ENCODE data around the gene USF2. TPM values are rescaled to one million over a fixed set of nuclear protein-coding genes. Genes with fewer than 3 reads are reported as not detected.

The USF2 gene
- total RNA-seq, 1 experiment from 2014 or later = 121 TPM

DNA sequence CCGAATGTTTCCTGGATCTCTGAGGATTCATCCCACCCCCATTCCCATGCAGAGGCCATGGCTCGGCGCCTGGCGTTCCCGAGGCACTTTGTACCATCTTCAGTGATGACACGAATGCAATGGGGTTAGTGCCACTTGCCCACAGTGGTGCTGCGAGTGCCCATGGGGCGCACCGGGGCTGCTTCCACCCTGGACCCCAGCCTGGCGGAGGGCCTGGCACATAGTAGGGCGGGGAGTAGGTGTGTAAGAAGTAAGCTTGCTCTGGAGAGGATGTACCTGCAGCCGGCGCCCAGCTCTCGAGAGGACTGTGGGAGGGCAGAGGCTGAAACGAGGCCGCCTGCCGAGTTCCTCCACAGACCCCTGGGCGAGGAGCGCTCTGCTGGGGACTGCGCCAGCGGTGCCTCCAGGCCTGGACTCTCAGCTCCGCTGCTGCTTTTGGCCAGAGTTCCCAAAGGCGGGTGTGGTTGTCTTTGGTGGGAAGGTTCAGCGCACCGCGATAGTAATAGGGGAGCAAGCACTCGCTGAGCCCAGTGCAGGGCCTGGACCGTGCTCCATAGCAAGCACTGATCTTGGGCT, 8.0 kb downstream of the USF2 start:
- Histone ChIP-seq H3K27me3 (ENCODE audit: control insufficient read depth, insufficient read depth, low read length) (no peaks in the 10 kb centered on the region), H3K9me3 (ENCODE audit: control insufficient read depth, insufficient read depth, low read depth, low read length) (no peaks in the 10 kb centered on the region), H3K4me1 (ENCODE audit: control insufficient read depth, insufficient read depth, low read length) (no peaks in the 10 kb centered on the region), H3K4me3 (ENCODE audit: low read depth in 2 of 2, low read length in 2 of 2) (no peak overlapping the region), H3K36me3 (ENCODE audit: control insufficient read depth, insufficient read depth, low read length) (peaks cover 4% of the 10 kb centered on the region), H3K27ac (ENCODE audit: low read length) (no peak overlapping the region)
- TF ChIP-seq, protein P1, sequence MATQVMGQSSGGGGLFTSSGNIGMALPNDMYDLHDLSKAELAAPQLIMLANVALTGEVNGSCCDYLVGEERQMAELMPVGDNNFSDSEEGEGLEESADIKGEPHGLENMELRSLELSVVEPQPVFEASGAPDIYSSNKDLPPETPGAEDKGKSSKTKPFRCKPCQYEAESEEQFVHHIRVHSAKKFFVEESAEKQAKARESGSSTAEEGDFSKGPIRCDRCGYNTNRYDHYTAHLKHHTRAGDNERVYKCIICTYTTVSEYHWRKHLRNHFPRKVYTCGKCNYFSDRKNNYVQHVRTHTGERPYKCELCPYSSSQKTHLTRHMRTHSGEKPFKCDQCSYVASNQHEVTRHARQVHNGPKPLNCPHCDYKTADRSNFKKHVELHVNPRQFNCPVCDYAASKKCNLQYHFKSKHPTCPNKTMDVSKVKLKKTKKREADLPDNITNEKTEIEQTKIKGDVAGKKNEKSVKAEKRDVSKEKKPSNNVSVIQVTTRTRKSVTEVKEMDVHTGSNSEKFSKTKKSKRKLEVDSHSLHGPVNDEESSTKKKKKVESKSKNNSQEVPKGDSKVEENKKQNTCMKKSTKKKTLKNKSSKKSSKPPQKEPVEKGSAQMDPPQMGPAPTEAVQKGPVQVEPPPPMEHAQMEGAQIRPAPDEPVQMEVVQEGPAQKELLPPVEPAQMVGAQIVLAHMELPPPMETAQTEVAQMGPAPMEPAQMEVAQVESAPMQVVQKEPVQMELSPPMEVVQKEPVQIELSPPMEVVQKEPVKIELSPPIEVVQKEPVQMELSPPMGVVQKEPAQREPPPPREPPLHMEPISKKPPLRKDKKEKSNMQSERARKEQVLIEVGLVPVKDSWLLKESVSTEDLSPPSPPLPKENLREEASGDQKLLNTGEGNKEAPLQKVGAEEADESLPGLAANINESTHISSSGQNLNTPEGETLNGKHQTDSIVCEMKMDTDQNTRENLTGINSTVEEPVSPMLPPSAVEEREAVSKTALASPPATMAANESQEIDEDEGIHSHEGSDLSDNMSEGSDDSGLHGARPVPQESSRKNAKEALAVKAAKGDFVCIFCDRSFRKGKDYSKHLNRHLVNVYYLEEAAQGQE (IDR thresholded peaks at IDR 0.05; ENCODE audit: insufficient read depth in 1 of 2, low read depth in 2 of 2, low read length in 1 of 2) = no peak
- TF ChIP-seq POLR2AphosphoS5 (IDR thresholded peaks at IDR 0.05; ENCODE audit: low read depth, low read length) (no peak), SIN3A (IDR thresholded peaks at IDR 0.05; ENCODE audit: borderline replicate concordance, insufficient read depth, low read depth, low read length) (no peak), TCF7L2 (IDR thresholded peaks at IDR 0.05; ENCODE audit: low read depth, low read length) (no peak)
- TF ChIP-seq, protein P2, sequence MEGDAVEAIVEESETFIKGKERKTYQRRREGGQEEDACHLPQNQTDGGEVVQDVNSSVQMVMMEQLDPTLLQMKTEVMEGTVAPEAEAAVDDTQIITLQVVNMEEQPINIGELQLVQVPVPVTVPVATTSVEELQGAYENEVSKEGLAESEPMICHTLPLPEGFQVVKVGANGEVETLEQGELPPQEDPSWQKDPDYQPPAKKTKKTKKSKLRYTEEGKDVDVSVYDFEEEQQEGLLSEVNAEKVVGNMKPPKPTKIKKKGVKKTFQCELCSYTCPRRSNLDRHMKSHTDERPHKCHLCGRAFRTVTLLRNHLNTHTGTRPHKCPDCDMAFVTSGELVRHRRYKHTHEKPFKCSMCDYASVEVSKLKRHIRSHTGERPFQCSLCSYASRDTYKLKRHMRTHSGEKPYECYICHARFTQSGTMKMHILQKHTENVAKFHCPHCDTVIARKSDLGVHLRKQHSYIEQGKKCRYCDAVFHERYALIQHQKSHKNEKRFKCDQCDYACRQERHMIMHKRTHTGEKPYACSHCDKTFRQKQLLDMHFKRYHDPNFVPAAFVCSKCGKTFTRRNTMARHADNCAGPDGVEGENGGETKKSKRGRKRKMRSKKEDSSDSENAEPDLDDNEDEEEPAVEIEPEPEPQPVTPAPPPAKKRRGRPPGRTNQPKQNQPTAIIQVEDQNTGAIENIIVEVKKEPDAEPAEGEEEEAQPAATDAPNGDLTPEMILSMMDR (IDR thresholded peaks at IDR 0.05) = no peak
- POLR2A ChIA-PET = no interaction called here
- intact Hi-C loops (cut with micrococcal nuclease; ENCODE audit: unreplicated experiment) (no loop called here), in situ Hi-C loops (cut with HindIII; ENCODE audit: low pct_unique_long_range_greater_than_20kb, low sequenced_read_pairs) (no loop called here)
- CTCF ChIA-PET = no interaction called here
- BruUV-seq (replicated peaks) = no TSS peak
- DNase-seq (ENCODE audit: low read depth, low spot score) = no peak
- no peak for ATAC-seq

DNA sequence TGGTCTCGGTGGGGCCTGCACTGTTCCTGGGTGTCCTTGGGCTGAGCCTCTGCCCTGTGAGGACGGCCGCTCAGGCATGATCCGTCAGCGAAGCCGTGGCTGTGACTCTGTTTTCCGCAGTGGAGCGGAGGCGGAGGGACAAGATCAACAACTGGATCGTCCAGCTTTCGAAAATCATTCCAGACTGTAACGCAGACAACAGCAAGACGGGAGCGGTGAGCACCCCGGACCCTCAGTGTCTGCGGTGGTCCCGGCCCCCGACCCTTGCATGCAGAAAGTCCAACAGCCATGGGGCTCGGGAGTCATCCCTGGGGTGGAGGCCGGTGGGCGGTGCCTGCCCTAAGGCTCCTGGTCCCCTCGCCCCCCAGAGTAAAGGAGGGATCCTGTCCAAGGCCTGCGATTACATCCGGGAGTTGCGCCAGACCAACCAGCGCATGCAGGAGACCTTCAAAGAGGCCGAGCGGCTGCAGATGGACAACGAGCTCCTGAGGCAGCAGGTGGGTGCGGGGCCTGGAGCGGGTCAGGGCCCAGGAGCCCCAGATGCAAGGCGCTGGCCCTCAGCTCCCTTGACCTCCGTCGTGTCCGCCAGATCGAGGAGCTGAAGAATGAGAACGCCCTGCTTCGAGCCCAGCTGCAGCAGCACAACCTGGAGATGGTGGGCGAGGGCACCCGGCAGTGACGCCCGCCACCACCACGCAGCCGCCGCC, 10.0 kb downstream of the USF2 start:
- Histone ChIP-seq H3K27ac (ENCODE audit: low read length) (no peak overlapping the region), H3K4me1 (ENCODE audit: control insufficient read depth, insufficient read depth, low read length) (no peaks in the 10 kb centered on the region), H3K27me3 (ENCODE audit: control insufficient read depth, insufficient read depth, low read length) (no peaks in the 10 kb centered on the region), H3K9me3 (ENCODE audit: control insufficient read depth, insufficient read depth, low read depth, low read length) (no peaks in the 10 kb centered on the region), H3K4me3 (ENCODE audit: low read depth in 2 of 2, low read length in 2 of 2) (no peak overlapping the region), H3K36me3 (ENCODE audit: control insufficient read depth, insufficient read depth, low read length) (peaks cover 4% of the 10 kb centered on the region)
- TF ChIP-seq, protein P1 (IDR thresholded peaks at IDR 0.05; ENCODE audit: insufficient read depth in 1 of 2, low read depth in 2 of 2, low read length in 1 of 2) = no peak
- TF ChIP-seq POLR2AphosphoS5 (IDR thresholded peaks at IDR 0.05; ENCODE audit: low read depth, low read length) (no peak), TCF7L2 (IDR thresholded peaks at IDR 0.05; ENCODE audit: low read depth, low read length) (no peak), SIN3A (IDR thresholded peaks at IDR 0.05; ENCODE audit: borderline replicate concordance, insufficient read depth, low read depth, low read length) (no peak)
- TF ChIP-seq, protein P2 (IDR thresholded peaks at IDR 0.05) = no peak
- ChIA-PET POLR2A (interaction anchor here (0.8 kb wide), 1 partner anchor 10 kb away, joined by 4 read pairs; no protein-coding TSS in a partner anchor), CTCF (no interaction called here)
- no peak for ATAC-seq
- no peak for DNase-seq (ENCODE audit: low read depth, low spot score)
- in situ Hi-C loops (cut with HindIII; ENCODE audit: low pct_unique_long_range_greater_than_20kb, low sequenced_read_pairs) = no loop called here
- intact Hi-C loops (cut with micrococcal nuclease; ENCODE audit: unreplicated experiment) = no loop called here
- no TSS peak for BruUV-seq (replicated peaks)

Data from Panc1 (cell line).